HS-5 (cell line): ENCODE data around the gene CPSF4L.
"Not testable (repeated sequence)": the region's sequence is repeated elsewhere in the genome, so short reads cannot be mapped to it uniquely, and the experiment has no call there.

Source experiments
- DNase-seq: peaks from one replicate; pipeline ENCODE4 v3.0.0-alpha.2; 2012; ENCODE audit warnings: low read depth

CPSF4L gene, protein sequence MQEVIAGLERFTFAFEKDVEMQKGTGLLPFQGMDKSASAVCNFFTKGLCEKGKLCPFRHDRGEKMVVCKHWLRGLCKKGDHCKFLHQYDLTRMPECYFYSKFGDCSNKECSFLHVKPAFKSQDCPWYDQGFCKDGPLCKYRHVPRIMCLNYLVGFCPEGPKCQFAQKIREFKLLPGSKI

GRCh38 chr17:73261617-73261951, at the start of gene CPSF4L:
Gene CPSF4L (minus strand): TSS chr17:73261880. CDS start chr17:73261818, 62 bp downstream.
- DNase-seq = no peak

DNA sequence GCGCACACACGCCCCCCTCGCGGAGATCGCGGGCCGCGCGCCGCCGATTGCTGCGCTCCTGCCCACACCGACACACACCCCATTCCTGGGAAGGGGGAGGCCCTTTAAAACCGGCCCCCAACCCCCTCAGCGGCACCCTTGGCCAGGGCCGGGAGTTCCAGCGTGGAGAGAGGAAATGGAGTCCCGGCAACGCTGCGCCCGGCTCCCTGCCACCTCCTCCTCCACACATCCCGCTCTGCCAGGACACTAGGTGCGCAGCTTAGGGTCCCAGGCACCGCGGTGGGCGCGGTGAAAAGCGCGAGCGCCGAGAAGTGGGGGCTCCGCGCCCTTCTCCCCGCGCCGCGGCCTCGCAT, 49.7 kb upstream of the CPSF4L start:
- DNase-seq = no peak

GRCh38 chr17:73309727-73310596, 48.3 kb upstream of the CPSF4L start:
- no peak for DNase-seq

GRCh38 chr17:73308959-73309358, 47.3 kb upstream of the CPSF4L start:
- not testable (repeated sequence) for DNase-seq

GRCh38 chr17:73308017-73308823, 46.5 kb upstream of the CPSF4L start:
- no peak for DNase-seq

DNA sequence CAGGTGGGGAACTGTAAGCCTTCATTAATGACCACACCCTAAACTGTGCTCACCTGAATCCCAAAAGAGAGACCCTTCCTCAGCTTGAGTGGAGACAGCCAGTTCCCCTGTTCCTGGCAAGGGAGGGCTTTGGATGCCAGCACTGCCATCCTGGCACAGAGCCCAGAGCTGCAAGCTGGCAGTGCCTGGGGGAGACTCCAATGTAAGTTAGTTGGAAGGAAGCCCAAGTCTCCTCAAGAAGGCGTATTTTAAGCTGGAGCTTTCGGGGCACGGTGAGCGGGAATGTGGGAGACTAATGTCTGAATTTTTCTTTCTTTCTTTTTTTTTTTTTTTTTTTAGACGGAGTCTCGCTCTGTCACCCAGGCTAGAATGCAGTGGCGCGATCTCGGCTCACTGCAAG, 45.5 kb upstream of the CPSF4L start:
- no peak for DNase-seq

- no peak for DNase-seq
These were observed 44.5 kb upstream of the CPSF4L start for GRCh38 chr17:73305845-73306836.

DNA sequence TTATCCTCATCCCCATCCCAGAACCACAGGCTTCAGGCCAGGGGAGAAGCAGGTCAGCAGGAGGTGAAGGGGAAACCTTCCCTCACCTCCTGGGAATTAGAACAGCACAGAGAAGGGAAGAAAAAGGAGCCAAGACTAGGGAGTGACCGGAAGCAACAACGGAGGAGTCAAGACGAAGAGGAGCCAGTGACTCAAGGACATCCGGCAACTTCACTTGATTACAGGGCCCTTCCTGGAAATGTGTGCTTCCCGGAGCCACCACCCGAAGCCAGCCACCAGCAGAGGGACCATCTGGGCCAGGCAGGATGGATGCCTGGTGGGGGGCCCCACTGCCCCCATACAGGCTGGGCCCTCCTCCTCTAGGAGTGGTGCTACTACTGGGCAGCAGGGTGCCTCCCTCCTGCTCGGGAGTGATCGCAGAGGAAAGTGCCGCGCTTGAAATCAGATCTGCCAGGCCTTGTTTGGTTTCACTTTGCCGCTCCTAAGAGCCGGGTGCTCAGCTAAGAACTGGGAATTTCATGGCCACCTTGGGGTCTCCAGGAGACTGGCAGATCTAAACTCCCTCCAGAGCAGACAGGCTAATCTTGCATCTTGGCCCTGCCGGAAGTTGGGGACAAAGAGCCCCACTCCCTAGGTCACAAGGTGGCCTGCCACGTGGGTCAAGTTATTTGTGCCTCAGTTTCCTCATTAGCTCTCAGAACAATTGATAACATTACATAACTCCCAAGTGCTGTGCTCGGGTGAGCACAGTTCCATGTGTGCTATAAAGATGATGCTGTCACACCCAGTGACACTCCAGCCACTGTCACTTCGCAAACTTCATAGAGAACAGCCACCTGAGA, 43.5 kb upstream of the CPSF4L start:
- peak; percentile 80 for DNase-seq

GRCh38 chr17:73304438-73304837, 42.8 kb upstream of the CPSF4L start:
- DNase-seq = no peak

DNA sequence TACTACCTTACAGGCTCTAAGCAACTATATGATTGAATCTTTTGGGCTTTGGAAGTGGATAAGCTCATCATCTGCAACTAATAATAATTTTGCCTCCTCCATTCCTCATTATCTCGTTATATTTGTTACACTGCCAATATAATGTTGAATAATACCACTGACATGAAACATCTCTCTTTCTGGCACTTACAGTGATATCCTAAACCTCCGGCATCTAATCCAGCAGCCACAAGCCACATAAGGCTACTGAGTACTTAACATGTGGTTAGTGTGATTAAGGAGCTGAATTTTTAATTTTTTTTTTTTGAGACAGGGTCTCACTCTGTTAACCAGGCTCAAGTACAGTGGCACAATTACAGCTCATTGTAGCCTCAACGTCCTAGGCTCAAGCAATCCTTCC, 40.5 kb upstream of the CPSF4L start:
- no peak for DNase-seq

- DNase-seq = no peak
These were observed 39.7 kb upstream of the CPSF4L start for GRCh38 chr17:73301369-73301768.

- DNase-seq = no peak
These were observed 38.7 kb upstream of the CPSF4L start for GRCh38 chr17:73300392-73300791.

DNA sequence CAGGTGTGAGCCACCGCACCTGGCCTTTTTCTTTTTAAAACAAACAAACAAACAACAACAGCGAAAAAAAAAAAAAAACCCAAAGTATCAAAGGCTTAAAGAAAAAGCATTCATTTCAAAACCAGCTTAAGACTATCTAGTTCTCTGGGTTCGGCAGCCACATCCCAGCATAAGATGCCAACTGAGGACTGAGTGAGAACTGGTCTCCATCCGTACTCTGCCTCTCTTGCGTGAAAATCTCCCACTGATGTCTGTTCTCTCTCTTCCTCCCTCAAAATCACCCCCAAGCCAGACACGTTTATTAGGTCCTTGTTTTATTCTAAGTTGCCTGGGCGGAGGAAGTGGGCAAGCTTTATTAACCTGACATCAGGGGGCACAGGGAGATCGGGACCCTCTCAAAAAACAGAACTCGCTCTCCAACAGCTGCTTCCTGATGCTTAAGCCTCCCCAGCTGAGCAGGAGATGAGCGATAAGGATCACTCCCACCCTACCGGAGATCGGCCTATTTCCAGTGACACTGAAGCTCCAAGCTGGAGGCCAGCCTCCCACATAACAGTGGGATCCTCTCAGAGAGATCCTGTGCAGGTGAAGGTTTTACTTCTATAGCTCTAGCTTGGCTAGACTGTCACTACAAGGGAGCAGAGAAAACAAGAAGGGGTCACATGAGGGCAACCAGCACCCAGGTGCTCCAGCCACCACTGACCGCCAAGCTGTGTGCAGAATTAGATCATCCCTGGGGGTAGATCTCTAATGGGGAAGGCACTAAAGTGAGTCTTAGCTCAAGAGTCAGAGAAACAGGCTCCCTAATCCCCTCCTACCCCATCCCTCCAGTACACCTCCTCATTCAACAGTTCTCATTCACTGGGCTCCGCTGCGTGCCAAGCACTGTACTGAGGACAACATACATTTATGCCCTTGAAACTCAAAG, 36.5 kb upstream of the CPSF4L start:
- no peak for DNase-seq

DNA sequence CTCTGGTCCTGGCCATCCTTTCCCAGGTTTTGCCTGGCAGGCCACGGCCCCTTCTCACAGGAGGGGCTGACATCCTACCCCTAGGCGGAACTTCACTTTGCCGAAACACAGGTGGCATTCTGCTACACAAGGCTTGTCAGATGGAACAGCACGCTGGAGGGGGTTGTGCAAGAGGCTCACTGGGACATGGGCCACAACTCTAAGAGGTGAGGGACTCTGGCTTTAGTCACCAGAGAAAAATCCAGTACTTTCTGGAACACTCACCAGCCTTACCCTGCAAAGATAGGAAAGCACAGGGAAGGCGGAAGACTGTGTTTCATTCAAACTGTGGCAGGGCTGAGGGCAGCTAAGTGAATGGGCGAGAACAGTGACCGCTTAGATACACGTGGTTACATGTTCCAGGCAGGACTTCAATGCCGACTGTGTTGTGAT, 31.8 kb upstream of the CPSF4L start:
- DNase-seq = no peak

GRCh38 chr17:73293031-73293430, 31.4 kb upstream of the CPSF4L start:
- DNase-seq = no peak

DNA sequence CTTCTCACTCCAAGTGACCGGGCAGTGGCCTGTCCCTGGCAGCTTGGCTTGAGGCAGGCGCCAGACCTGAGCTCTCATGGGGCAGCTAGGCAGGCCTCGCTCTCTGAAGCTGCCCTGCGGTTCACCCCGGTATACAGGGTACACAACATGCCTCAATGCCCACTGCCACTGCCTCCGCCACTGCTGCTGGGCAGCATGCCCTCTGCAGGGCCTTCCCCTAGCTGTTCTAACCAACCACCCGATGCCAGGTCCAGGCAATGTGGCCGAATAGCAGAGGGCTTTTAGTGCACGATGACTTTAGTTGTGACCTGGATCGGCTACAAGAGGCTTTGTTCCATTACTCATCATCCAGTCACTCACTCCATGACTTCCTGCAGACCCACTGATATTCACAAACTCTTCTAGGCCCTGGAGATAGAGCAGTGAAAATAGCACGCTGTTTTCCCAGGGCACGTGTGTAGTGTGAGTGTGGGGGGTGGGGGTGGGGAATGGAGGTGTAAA, 30.4 kb upstream of the CPSF4L start:
- peak; percentile 61 for DNase-seq

DNA sequence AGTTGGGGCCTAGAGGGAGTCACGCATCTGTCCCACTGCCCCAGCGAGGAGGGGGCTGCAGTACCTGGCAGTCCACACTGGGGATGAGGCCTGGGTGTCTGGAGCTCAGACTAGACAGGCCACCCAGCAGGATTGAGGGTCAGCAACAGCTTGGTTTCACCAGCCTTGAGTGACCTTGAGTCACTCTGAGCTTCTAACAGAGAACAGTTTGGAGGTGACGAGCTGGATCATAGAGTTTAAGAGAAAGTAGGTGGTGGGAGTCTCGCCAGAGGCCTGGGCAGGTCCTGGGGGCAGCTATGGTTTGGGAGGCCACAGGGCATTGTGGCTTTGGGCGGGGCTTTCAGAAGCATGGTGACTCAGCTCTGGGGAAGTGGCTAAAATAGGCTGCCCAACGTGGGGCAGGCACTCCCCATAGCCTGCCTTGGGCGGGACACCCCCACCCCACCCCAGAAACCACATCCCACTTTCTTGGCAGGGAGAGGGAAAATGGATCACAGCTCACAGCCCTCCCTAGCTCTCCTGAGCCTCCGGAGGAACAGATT, 29.7 kb upstream of the CPSF4L start:
- peak; percentile 86 for DNase-seq

DNA sequence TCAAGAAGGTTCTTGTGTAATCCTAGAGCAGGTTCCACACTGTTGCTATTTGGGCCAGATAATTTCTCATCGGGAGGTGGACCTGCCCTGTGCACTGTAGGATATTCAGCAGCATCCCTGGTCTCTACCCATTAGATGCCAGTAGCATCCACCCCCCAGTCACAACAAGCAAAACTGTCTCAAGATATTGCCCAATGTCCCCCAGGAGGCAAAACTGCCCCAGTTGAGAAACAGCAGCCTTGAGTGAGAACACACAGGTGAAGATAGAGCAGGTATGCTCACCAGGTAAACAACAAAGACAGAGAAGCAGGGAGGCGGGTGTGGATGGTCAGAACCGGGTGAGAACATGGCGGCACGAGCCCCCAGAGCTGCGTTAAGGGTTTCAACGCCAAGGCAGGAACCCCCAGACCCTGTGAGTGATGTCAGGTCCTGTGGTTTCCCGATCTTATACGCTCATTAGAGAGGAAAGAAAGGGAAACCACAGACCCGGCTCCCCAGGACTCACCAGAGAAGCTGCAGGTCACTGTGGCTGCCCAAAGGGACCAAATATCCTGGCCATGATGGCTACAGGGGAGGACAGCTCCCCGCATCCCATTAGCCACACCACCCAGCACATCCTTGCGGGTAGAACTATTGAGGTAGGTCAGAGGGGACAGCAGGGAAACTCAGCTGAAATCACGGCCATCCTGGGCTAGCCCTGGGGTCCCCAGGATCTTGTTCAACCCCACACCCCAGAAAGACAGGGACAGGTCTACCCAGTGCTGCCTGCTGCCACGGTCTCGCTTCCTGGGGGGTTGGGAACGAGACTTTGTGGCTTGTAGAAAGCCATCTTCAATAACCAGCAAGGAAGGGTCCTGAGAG, 28.9 kb upstream of the CPSF4L start:
- no peak for DNase-seq
